HPDE6-E6E7 (cell line): Measurements from ENCODE around the gene LINGO1.

Experiments
- DNase-seq: peaks from one replicate; pipeline ENCODE4 v3.0.0; 2011; ENCODE audit warnings: missing footprints; ENCODE audit errors: extremely low spot score

Gene LINGO1

DNA sequence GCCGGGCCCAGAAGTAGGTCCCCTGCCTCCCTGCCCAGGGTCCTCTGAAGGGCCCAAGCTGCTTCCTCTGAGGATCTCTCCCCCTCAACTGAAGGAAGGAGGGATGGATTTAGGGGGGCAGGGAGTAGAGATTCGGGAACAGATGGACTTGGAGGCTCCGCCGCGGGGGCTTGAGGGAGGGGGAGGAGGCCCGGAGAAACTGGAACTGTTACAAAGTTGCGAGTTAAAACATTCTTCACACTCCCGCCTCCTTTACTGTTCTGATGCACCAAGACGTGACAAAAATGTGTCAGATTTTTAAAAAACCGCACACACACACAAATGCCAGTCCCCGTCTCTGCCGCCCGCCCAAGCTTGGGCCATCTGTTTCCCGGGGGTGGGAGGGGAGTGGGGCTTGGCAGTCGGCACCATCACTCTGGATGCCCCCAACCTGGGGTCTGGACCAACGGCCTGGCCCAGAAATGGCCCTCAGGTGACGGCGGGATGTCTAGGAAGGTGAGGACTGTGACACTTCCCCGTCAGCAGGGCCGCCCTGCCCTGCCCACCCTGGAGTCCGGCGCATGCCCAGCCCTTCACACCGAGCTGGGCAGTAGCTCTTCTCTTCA is 25.0 kb upstream of the LINGO1 start:
- DNase-seq: no peak

DNA sequence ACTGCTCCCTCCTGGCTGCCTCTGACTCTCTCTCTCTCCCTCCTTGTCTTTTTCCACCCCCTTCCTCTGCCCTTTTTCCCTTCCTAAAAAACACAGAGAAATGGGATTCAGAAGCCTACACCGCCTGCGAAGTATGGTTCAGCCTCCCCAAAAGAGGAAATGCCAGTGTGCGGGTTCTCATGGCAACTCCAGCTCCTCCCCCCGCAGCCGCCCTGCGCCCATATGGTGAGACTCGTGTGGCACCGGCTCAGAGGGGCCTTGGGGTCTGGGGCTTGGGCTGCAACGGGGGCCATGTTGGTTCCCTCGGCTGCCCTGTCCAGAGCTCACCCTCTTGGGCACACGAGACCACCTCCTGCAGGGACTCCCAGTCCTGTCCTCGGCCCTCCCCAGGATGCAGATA is 23.6 kb upstream of the LINGO1 start:
- DNase-seq: no peak

DNA sequence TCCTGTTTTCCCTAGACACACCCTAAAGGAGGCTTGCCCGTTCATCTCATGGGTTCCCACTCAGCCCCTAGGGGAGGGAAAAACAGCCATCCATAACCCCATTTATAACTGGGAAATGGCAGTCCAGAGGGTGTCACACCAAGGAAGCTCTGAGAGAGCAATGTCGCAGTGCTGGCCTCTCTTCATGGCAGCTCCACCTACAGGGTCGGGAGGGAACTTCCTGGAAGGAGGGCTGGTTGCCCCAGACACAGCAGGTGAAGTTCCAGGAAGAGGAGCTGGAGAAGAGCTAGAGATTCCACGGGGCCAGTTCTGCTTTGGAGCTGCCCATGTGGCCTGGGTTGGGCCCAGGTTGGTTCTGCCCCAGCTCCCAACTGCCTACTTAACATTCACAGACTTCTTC is 22.3 kb upstream of the LINGO1 start:
- DNase-seq: no peak

DNA sequence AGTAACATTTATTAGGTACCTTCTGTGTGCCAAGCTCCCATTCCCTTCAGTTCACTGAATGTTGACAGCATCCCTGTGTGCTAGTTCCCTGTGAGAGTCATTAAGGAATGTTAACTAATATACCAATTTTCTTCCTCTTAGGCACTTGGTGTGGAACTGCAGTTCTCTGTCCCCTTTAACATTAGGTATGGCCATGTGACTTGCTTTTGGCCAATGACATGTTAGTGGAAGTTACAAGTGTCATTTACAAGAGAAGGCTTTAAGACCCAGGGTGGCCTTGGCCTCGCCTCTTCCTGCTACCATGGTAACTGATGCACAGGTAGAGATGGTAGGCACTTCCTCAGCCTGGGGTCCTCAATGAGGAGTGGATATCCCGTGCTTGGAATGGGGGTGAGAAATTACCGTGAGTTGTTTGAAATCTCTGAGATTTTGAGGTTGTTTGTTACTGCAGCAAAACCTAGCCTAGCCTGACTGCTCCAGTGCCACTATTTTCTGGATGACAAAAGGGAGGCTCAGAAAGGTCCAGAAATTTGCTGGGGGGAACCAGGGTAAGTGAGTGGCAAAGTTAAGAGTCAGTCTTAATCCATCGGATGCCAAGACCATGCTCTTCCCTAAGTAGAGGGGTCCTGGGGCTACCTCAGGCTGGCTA is 21.2 kb upstream of the LINGO1 start:
- DNase-seq: no peak

DNA sequence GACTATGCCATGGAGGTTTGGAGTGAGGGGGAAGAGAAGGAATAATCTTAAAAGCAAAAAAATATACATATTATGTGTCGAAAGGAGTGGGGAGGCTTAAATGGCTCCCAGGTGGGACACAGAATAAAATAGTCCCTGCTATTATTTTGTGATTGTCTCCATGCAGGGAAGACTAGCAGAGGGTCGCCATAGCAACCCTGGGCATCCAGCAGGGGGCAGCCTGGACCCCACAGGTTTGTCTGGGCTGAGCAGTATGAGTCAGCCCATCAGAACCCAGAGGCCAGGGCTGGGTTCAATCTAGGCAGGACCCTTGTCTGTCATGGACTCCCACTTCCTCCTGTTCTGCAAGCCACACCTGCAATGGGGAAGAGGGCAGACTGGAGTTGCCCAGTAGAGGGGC is 17.6 kb upstream of the LINGO1 start:
- no peak for DNase-seq

DNA sequence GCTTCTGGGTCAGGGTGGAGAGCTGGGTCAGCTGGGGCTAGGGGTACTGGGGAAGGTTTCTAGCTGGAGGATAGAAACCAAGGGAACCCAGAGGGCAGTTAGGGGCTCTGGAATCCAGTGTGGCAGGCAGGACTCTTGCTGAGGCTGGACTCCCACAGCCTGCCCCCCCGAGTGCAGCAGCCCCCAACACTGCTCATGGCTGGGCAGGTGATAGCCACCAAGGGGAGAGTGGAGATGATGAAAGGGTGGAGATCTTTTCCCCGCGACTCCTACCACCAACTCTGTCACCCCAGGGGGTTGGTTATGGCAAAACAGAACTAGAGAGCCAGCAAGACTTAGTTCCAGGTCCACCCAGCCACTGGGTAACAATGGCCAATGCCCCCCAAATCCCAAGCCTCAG is 16.9 kb upstream of the LINGO1 start:
- no peak for DNase-seq

DNA sequence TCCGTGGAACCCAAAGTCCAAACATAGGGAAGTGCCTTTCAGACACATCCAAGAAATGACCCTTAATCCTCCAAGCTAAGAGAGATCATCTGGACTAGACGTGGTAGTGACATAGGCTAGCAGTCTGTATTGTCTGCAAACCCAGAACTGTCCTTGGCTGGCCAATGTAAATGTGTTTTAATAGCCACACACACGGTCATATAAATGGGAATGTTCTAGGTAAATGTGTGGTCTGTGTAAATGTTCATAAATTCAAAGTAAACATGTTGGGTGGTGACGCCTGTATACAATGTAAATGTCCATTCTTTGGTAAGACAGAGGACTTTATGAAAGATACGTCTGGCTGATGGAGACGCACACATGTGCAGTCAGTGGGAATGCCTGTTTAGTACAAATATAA is 16.3 kb upstream of the LINGO1 start:
- DNase-seq: no peak

DNA sequence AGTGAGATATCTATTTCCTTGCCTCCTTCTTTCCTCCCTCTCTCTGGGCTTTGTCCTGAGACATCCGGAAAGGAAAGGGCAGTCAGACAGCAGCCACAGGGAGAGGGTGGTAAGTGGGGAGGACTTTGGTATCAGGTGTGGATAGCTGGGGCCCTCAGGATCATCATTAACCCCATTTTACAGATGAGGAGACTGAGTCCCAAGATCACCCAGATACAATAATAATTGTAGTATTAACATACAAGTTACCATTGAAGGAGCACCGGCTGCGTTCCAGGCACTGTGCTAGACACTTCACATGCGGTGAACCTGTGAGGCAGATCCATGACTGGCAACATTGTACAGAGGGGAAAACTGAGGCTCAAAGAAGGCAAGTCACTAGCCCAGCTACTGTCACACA is 15.2 kb upstream of the LINGO1 start:
- DNase-seq: no peak

DNA sequence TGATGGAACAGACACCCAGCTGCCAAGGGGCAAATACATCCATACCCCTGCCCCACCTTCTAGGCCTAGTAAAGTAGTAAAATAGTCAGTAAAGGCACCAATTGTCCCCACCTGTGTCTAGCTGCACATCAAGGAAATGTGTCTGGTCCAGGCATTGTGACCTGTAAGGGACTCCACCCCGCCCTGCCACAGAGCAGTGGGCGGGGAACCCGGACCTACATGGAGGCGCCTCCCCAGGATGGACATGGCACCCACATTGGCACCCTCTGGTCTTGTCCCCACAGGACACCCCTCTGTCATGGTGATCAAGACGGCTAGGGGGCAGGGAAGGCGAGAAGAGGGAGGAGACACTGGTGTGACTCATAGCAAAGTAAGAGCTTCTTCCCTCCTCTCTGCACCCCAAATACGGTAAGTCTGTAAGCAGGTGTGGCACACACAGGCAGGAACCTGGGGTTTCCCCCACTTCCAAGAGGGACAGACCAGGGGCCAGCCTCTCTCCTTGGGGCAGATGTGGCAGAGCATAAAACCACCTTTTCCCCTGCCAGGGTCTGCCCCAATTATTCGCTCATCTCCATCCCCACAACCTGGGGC is 13.5 kb upstream of the LINGO1 start:
- DNase-seq: no peak

DNA sequence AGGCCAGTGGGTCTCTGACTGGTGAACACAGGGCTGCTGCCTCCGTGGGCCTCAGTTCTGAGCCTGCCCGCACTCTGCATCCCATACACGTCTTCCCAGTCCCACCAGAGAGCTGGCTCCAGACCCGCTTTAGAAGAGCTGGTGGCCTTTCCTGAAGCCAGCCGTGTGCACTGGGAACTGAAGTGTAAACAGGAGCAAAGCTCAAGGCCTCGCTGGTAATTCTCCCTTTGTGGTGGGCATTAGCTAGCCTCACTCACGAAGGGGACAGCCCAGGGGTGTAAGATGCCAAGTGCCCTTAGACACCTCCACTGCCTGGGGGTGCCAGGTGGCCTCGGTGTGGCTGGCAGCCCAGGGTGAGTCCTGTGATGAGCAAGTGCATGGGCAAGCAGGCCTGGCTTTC is 12.9 kb upstream of the LINGO1 start:
- DNase-seq: no peak

DNA sequence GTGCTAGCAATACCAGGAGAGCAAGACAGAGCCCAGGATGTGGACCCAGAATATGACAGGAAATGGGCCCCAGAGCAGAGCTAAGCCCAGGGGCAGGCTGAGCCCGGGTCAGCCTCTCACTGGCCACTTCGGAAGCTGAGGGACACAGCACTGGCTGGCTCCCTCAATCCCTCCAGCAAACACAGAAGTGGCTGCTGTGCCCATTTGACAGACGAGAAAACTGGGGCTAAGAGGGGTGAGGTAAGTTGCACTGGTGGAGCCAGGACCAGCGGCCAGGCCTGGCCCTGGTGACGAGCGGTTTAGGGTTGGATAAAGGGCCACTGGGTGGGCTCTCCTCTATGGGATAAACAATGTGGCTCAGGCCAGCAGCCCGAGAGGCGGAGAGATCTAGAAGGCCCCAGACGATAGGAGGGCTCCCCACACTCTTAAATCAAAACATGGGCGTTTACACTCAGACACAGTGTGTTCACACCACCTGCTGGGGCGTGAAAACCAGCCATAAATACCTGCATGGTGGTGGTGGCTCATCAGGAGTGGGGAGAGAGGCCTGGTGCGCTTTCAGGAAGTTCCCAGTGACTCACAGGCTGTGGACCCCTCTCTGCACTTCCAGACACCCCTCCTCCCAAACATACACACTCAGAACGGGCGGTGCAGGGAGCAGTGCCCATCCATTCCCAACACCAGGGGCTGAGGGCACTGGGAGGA is 12.0 kb upstream of the LINGO1 start:
- no peak for DNase-seq

DNA sequence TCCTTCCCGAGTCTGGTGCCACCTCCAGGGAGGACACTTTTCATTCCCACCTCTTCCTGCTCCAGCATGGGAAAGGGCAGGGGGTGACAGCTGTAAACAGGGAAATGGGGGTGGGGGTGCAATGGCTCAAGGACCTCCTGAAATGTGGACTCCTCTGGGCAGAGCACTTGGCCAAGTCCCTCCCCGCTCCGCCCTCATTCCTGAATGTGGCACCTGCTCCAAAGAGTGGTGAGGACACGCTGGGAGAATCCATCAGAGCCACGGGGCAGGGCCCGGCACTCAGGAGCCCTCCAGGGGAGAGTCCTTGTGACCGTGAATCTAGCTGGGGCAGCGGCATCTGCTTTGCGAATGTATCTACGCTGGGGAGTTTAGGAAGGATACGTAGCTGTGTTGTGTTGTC is 11.1 kb upstream of the LINGO1 start:
- no peak for DNase-seq

DNA sequence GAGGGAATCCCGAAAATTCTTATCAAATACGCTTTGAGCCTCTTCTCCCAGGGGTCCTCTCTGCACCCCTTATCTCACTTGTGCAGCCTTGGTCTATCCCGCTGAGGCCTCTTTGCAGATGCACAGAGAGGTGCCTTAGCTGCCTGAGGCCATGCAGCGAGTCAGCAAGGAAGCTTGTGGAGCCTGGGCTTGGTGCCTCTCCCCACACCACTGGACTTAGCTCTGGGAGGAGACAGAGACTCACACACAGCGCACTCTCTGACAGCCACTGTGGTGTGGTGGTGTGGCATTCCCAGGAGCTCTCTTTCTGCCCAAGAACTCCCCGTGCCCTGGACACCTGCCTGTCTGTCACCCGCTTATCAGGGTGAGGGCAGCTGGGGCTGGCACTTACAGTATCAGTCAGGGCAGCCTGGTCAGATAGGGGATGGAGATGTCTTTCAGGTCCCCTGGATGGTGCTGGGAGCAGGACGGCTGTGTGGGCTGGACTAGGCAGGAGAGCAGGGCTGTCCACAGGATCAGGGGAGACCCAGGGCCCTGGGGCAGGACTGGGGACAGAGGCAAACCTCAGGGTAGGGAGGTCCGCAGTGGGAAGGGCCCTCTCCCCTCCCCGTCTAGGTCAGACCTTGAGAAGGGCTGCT is 10.2 kb upstream of the LINGO1 start:
- DNase-seq: no peak

DNA sequence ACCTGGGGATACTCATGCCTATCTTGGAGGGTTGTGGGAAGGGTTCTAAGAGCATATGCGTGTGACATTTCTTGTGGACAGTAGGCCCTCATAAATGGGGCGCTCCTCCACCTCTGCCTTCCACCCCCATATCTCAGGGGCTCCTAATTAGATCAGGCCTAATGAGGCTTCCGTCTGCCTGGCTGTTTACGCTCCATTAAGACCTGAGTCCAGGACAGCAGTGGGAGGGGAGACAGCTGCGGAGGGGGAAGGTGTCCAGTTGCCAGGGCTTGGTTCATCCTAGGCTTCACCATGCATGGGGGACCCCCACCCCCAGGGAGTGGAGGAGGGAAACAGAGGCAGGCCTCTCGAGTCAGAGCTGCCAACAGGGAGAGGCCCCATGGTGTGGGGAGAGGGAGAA is 9.3 kb upstream of the LINGO1 start:
- no peak for DNase-seq

DNA sequence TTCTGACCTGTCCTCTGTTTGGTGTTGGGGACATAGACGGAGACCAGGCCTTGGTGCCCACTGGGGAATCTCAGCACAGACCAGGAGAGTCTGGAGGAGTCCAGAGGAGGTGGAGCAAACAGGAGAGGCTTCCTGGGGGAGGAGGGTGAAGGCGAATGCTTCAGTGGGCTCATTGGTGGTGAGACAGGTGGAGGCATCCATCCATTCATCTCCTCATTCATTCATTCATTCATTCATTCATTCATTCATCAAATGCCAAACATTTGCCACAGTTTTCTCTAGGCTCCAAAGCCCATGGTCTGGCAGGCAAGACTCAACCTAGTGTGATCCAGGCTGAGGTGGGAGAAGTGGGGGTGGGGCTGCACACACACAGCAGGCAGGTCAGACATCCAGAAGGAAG is 7.9 kb upstream of the LINGO1 start:
- DNase-seq: no peak

DNA sequence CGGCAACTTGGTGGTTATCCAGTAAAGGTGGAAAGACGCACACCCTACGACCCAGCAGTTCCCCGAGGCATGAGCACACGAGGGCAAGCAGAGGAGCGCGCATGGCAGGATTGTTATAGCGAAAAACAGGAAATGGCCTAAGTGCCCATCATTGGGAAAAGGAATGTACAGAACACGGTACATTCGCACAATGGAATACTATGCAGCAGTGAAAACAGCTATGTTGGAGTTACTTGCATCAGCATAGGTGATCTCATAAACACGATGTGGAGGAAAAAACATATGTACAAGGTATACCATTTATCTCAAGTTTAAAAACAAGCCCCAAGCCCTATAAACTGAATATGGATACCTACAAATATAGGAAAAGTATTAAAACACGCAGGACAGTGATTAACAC is 6.7 kb upstream of the LINGO1 start:
- no peak for DNase-seq

DNA sequence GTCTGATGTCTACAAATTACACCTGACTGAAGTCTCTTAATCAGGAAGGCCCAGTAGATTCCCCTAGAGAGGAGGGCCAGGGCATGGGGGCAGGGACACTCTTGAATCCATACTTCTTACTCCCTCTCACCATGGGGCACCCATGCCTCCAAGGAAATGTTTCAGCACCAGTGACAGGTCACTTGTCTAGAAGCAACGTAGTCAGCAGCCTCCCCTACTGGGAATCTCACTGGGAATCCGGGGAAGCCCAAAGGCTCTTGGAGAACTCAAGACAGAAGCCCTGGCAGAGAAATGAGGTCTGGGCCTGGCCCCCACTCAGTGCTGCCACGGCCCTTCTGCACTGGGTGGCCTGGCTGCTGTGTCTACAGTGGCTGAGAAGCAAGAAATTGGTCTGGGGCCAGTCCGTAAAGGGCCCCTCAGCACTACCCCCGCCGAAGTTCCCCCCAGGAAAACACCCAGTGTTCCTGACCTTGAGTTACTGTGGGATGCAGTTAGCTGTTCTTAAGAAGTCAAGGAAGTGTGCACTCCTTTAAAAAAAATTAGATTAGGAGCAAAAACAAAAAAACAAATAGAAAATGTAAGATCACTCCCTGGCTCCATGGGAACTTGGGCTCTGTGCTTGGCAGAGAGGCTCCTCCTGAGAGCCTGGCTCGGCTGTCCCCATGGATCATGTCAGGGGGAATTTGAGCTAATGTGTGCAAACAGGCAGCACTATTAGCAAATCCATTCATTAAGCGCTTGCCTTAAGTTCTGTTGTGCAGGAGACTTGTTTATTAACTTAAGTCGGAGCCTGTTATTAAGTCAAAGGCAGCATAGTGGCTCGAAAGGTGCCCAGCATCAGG is 5.4 kb upstream of the LINGO1 start:
- no peak for DNase-seq

DNA sequence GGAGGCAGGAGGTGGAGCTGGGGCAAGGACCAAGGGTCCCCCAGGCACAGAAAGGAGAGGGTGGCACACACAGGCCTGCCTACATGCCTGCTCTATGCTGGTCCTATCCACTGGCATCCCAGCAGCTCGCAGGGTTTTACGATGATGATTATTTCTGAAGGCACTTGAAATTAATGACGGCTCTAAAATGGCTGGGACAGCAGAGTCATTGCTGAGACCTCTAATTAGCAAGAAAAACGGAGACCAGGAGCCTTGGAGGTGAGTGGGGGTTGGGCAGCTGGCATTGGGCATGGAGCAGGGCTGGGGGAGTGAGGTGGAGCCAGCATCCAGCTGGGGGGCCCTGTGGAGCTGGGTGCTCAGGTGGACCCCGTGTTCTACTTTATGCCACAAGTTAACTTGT is 3.5 kb upstream of the LINGO1 start:
- DNase-seq: no peak

DNA sequence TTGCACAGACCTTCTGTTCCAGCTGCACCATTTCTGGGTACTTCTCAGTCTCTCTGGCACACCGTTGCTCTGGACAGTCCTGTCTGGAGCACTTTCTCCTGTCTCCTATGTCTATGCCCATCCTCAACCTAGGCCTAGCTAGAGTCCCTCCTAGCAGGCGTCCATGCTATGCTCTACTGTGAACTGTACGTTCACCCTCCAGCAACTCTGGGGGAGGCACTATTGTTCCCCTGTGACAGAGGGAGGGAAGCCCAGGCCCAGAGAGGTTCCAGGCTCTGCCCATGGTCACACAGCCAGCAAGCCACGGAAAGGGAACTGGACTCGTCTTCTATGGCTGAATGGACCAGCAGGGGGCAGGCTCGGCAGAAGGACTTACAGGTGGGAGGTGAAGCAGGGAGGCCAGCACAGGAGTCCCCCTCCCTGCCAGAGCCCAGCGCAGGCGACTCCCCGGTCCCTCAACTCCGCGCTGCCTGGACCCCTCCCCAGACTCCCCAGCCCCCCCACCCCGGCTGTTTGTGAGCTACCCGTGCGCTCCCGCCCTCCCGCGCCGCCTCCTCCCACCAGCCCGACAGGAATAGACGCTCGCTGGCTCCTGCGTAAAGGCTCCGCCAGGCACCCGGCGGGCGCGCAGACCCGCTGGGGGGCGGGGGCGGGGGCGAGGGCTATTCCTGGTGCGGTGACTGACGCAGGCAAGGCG is 1.7 kb upstream of the LINGO1 start:
- no peak for DNase-seq

DNA sequence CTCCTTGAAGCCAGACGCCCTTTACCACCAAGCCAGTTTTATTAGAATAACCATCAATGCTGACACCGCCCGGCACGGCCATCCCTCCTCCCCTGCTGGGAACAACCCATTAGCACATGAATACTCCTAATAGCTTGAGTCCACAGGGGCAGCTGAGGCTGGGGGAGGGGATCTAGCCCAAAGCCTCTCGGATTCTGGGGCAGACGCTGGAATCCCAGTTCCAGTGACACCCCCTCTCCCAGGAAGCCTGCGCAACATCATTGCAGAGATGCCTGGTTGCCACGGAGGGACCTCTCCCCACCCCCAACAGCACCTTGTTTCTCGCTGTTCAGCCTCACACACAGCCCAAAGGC is 1.2 kb upstream of the LINGO1 start:
- no peak for DNase-seq
